GM21619 (cell line): ENCODE results near the gene TMEM245.

Source experiments
- ATAC-seq: cut with Tn5 transposase; IDR thresholded peaks from one replicate; pipeline ENCODE4 v1.9.1; 2021; ENCODE audit not compliant: unreplicated experiment

TMEM245 gene

GRCh38 chr9:109031241-109031640, 88.5 kb downstream of the TMEM245 start:
- no peak for ATAC-seq

GRCh38 chr9:109030426-109030825, 89.3 kb downstream of the TMEM245 start:
- ATAC-seq: no peak

GRCh38 chr9:109028457-109028856, 91.3 kb downstream of the TMEM245 start:
- ATAC-seq: no peak

- ATAC-seq: no peak
Observed at GRCh38 chr9:109027176-109027575, 92.6 kb downstream of the TMEM245 start.

GRCh38 chr9:109026306-109026705, 93.4 kb downstream of the TMEM245 start:
- no peak for ATAC-seq

GRCh38 chr9:109022873-109023272, 96.9 kb downstream of the TMEM245 start:
- no peak for ATAC-seq

GRCh38 chr9:109020581-109021511, 98.9 kb downstream of the TMEM245 start:
- ATAC-seq: no peak

GRCh38 chr9:109020113-109020512, 99.6 kb downstream of the TMEM245 start:
- ATAC-seq: no peak

GRCh38 chr9:109019420-109019819, 100.3 kb downstream of the TMEM245 start:
- ATAC-seq: no peak

- ATAC-seq: peak; percentile 40
Observed at GRCh38 chr9:109017493-109017892, 102.3 kb downstream of the TMEM245 start.

- ATAC-seq: no peak
Observed at GRCh38 chr9:109017061-109017460, 102.7 kb downstream of the TMEM245 start.

GRCh38 chr9:109016132-109016531, 103.6 kb downstream of the TMEM245 start:
- ATAC-seq: no peak

- no peak for ATAC-seq
Observed at GRCh38 chr9:109014608-109015280, 105.0 kb downstream of the TMEM245 start.

GRCh38 chr9:109013679-109014607, 105.8 kb downstream of the TMEM245 start:
- ATAC-seq: no peak

GRCh38 chr9:109012876-109013678, 106.7 kb downstream of the TMEM245 start, which contains the start of gene CTNNAL1:
CTNNAL1 (minus strand) TSS chr9:109013499; CDS start chr9:109013442, 57 bp downstream.
- ATAC-seq: peak; percentile 60

- peak; percentile 28 for ATAC-seq
Observed at GRCh38 chr9:109012009-109012875, 107.5 kb downstream of the TMEM245 start.

GRCh38 chr9:109011231-109011671, 108.5 kb downstream of the TMEM245 start:
- no peak for ATAC-seq

- peak; percentile 38 for ATAC-seq
Observed at GRCh38 chr9:109010746-109011145, 109.0 kb downstream of the TMEM245 start.

- ATAC-seq: no peak
Observed at GRCh38 chr9:109005678-109006077, 114.1 kb downstream of the TMEM245 start.
